SK-N-MC (cell line): Measurements from ENCODE around the gene CDK9.

ENCODE experiments used
- DNase-seq: peaks from one replicate; pipeline ENCODE4 v3.0.0-alpha.2; 2011; ENCODE audit warnings: low read depth, low spot score
- H3K27ac ChIP-seq: fragments of 200-600 bp; sonication (generic); 2 replicates; pipeline ENCODE4 v1.5.1; 2016; ENCODE audit warnings: mixed run types
- H3K36me3 ChIP-seq: fragments of 200-600 bp; sonication (generic); 2 replicates; pipeline ENCODE4 v1.6.1; 2017; ENCODE audit warnings: antibody characterized with exemption, low read length, mixed read lengths; ENCODE audit not compliant: insufficient read depth
- H3K4me3 ChIP-seq: fragments of 200-600 bp; sonication (generic); 2 replicates; pipeline ENCODE4 v1.5.1; 2016
- H3K9ac ChIP-seq: fragments of 200-600 bp; sonication (generic); 2 replicates; pipeline ENCODE4 v1.8.0; 2017; ENCODE audit warnings: mixed run types, mixed read lengths; ENCODE audit not compliant: insufficient read length
- H3K9me3 ChIP-seq: fragments of 200-600 bp; sonication (generic); 2 replicates; pipeline ENCODE4 v1.6.1; 2017; ENCODE audit warnings: low read depth, mild to moderate bottlenecking, antibody characterized with exemption, low read length, moderate library complexity, mixed read lengths
- EZH2 ChIP-seq: fragments of 200-600 bp; sonication (generic); IDR thresholded peaks from one replicate; pipeline ENCODE4 v1.6.1; 2017; ENCODE audit warnings: antibody characterized with exemption
- FOXP2 ChIP-seq: optimal IDR thresholded peaks from 2 replicates; pipeline ENCODE3; 2011; ENCODE audit warnings: mild to moderate bottlenecking, moderate library complexity; ENCODE audit not compliant: insufficient read depth; ENCODE audit errors: extremely low read length, control extremely low read depth
- POLR2AphosphoS5 ChIP-seq: IDR thresholded peaks from 2 replicates; pipeline ENCODE4 v1.6.1; 2012; ENCODE audit warnings: mild to moderate bottlenecking, low read depth, low read length, borderline replicate concordance

CDK9 gene

DNA sequence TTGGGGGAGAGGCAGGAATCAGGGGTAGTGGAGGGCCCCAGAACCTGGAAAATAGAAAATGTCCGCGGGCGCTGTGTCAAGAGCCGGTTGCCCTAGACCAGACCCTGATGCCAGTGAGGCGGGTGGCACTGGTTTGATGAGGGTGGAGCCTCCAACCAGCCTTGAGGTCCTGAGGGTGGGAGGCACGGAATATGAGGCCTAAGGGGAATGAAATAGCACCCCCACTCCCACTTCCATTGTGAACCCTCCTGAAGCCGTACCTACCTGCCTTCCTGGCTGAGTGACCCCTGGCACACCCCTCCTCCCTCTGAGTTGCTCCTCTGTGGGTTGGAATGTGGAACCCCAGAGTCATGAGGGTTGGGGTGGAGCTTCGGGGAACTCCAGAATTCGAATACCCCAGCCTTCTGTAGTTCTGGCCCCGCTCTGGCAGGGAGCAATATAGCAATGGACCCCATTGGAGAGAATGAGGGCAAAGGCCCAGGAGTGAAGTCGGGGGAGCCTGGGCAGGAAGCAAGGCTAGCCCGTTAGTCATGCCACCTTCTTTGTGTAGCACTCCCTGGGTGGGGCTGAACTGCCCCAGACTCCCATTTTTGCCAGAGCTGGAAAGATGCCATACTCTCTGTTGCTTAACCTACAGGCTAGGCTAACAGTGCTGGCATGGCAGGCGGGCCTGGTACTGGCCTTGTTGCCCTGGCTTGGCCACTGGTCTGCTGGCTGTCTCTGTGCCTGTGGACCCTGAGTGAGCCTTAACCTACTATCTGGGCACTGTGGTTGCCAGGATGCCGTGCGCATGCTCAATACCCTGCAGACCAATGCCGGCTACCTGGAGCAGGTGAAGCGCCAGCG, 17.9 kb downstream of the CDK9 start:
- Histone ChIP-seq H3K4me3 (peak overlapping the region; percentile 96), H3K36me3 (peaks cover 11% of the 10 kb centered on the region; the same call in 1 of the 2 replicates), H3K9me3 (no peaks in the 10 kb centered on the region), H3K9ac (peak overlapping the region; percentile 97), H3K27ac (peak overlapping the region; percentile 77)
- no peak for DNase-seq
- TF ChIP-seq POLR2AphosphoS5: no peak
- no peak for TF ChIP-seq FOXP2
- TF ChIP-seq EZH2: no peak

DNA sequence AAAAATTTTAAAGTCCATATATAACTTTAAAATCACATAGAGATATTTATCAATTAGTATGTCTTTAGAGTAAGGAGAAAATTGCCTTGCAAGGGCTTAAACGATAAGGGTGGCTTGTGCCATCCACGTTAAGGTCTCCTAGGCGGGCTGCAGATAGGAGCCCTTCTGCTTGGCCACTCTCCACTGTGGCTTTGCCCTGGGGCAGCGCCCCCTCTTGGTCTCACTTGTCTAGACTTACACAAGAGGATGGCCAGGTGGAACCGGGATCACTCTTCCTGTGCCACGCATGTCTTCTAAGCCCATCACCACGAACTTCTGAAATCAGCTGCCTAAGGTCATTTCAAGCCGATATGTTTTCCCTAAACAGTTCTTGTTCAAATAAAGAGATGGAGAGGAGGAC, 19.8 kb downstream of the CDK9 start:
- TF ChIP-seq FOXP2 (no peak), EZH2 (no peak), POLR2AphosphoS5 (no peak)
- no peak for DNase-seq

DNA sequence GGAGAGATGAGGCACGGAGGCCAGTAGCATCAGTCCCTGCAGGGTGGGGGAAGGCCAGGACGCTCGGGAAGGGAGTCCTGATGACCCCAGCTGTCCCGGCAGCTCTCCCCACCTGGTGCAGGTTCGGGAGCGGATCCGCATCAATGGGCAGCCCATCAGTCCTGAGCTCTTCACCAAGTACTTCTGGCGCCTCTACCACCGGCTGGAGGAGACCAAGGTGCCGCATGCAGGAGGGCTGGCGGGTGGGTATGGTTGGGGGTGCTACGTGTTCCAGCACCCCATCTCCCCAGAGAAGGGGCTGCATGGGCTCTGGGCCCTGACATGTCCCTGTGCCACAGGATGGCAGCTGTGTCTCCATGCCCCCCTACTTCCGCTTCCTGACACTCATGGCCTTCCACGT, 21.0 kb downstream of the CDK9 start:
- TF ChIP-seq FOXP2: no peak
- TF ChIP-seq POLR2AphosphoS5: no peak
- TF ChIP-seq EZH2: no peak
- no peak overlapping the region for H3K4me3 ChIP-seq
- peaks cover 16% of the 10 kb centered on the region; the same call in 1 of the 2 replicates for H3K36me3 ChIP-seq
- no peak overlapping the region for H3K9ac ChIP-seq
- H3K27ac ChIP-seq: no peak overlapping the region
- no peak for DNase-seq
- no peaks in the 10 kb centered on the region for H3K9me3 ChIP-seq

More for the DNA sequence above, 19.8 kb downstream of the CDK9 start:
- Histone ChIP-seq H3K36me3 (peaks cover 16% of the 10 kb centered on the region; the same call in 1 of the 2 replicates), H3K27ac (no peak overlapping the region), H3K9me3 (no peaks in the 10 kb centered on the region), H3K4me3 (no peak overlapping the region), H3K9ac (no peak overlapping the region)

DNA sequence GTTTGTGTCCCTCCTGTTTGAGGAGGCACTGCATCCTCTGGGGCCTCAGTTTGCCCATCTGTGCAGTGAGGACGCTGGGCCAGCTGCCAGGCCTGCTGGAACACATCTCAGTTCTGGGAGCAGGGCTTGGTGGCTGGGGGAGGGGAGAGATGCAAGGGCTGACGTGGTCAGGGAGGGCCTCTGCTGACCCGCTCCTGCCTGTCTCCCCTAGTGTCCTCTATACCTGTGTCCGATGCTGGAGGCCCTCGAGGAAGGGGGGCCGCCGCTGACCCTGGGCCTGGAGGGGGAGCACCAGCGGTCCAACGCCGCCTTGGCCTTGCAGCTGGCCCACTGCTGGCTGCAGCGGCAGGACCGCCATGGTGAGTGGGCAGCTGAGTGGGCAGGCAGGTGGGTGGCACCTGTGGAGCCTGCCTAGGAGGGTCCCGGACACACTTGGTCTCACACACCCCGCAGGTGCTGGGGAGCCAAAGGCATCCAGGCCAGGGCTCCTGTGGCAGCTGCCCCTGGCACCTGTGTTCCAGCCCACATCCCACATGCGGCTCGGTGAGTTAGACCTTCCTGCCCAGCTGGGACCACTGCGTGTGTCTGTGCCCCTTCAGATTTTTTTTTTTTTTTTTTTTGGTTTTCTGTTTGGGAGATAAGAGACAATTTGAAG, 22.6 kb downstream of the CDK9 start:
- TF ChIP-seq POLR2AphosphoS5 (no peak), EZH2 (no peak), FOXP2 (no peak)
- H3K9me3 ChIP-seq: no peaks in the 10 kb centered on the region
- H3K4me3 ChIP-seq: no peak overlapping the region
- no peak overlapping the region for H3K27ac ChIP-seq
- no peak overlapping the region for H3K9ac ChIP-seq
- peaks cover 24% of the 10 kb centered on the region; the same call in 1 of the 2 replicates for H3K36me3 ChIP-seq
- DNase-seq: no peak

DNA sequence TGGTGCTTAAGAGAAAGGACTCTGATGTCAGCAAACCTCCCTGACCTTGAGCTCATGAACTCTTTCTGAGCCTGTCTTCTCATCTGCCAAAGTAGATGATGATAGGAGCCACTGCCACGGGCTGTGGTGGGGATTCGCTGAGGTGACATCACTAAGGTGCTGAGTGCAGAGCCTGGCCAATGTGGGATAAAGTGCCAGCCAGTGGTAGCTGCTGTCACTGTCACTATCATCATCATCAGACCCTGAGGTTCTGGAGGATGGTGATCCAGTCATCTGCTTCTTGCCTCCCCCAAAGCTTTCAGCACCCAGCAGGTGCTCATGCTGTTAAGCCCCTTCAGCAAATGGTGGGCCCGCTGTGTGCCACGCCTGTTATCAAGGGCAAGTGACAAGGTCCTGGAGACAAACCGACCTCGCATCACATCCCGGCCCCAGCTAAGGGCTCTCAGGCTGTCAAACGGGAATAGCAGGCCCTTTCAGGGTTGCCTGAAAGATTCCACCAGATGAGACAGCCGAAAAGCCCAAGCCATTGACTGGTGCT, 23.2 kb downstream of the CDK9 start:
- no peak overlapping the region for H3K27ac ChIP-seq
- H3K9me3 ChIP-seq: no peaks in the 10 kb centered on the region
- no peak for DNase-seq
- H3K36me3 ChIP-seq: peaks cover 30% of the 10 kb centered on the region; the same call in 1 of the 2 replicates
- TF ChIP-seq POLR2AphosphoS5: no peak
- no peak for TF ChIP-seq FOXP2
- TF ChIP-seq EZH2: no peak
- no peak overlapping the region for H3K4me3 ChIP-seq
- no peak overlapping the region for H3K9ac ChIP-seq

DNA sequence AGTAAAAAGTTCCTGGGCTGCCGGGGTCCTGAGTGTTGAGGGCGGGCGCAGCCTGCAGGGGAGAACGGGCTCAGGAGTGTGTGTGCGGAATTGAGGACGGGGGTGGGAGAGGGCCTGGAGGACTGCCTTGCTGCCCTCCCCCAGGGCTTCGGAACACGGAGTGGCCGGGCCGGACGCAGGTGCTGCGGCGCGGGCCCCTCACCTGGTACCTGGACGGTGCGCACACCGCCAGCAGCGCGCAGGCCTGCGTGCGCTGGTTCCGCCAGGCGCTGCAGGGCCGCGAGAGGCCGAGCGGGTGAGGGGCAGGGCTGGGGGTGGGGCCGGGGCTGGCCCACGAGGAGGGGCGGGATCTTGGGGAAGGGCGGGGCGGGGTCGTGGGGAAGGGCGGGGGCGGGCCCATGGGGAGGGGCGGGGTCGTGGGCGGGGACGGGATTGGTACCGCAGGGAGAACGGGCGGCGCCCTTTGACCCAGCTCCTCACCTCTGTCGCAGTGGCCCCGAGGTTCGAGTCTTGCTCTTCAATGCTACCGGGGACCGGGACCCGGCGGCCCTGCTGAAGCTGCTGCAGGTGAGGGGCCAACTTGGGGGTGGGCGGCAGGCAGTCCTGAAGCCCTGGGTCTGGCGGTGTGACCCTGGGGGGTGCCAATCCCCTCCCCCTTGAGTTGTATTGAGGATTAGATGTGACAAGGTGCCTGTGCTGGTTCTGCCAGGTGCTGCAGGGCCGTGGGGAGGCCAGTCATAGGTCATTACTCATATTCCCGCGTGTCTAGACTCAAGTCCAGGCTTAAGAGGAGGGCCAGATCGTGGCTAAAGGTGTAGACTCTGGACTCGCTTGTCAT, 23.9 kb downstream of the CDK9 start:
- Histone ChIP-seq H3K9me3 (no peaks in the 10 kb centered on the region), H3K36me3 (peaks cover 26% of the 10 kb centered on the region; the same call in 1 of the 2 replicates), H3K27ac (no peak overlapping the region), H3K4me3 (no peak overlapping the region), H3K9ac (no peak overlapping the region)
- TF ChIP-seq POLR2AphosphoS5 (no peak), FOXP2 (no peak), EZH2 (no peak)
- no peak for DNase-seq

DNA sequence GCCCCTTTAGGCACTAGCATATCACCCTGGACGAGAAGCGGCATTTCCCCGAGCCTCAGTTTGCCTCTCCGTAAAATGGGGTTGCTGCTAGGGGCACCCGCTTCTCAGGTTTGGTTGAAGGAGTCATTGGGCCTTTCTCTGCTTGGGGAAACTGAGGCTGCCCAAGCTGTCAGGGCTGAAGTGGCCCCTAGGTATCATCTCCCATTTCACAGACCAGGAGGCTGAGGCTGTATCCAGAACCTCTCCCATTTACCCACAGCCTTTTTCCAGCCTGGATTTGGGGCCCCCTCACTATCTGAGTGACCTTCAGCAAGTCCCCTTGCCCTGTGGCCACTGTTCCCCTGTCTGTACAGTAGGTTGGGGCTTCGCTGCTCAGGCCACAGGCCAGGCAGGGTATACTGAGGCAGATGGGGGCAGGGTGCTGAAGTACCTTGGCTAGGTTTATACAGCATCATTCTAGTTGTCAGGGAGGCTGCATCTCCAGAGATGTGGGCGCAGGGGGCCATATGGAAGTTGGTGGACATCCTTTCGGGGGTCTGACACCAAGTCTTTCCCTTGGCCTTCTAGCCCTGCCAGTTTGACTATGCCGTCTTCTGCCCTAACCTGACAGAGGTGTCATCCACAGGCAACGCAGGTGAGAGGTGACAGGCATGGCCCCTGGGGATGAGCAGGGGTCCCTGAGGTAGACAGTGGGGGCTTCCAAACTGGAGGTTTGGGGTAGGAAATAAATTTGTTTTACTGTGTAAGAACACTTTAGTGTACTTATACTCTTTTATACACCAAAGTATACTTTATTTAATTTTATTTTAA, 24.7 kb downstream of the CDK9 start:
- TF ChIP-seq FOXP2 (no peak), POLR2AphosphoS5 (no peak), EZH2 (no peak)
- no peaks in the 10 kb centered on the region for H3K9me3 ChIP-seq
- H3K36me3 ChIP-seq: peaks cover 24% of the 10 kb centered on the region; the same call in 1 of the 2 replicates
- no peak overlapping the region for H3K9ac ChIP-seq
- no peak for DNase-seq
- H3K27ac ChIP-seq: no peak overlapping the region
- H3K4me3 ChIP-seq: no peak overlapping the region
